Pancreas (tissue), 10 donors: ENCODE results near the gene ASB6. TPM values are rescaled to one million over a fixed set of nuclear protein-coding genes. Genes with fewer than 3 reads are reported as not detected.

Experiments
- ATAC-seq, 4 donors: fragments of 200-7000 bp; cut with Tn5 transposase; one replicate each; pipeline versions ENCODE4 v1.8.0 to v1.9.1; 2020; ENCODE audit warnings: mild to moderate bottlenecking in 4 of 4, moderate library complexity in 4 of 4
- DNase-seq, 6 donors: peaks; one replicate each; pipeline ENCODE4 v3.0.0-alpha.2; 2020
- FAIRE-seq: peaks from 2 replicates; lab custom pipeline; 2012; peaks lifted over from hg19 to GRCh38; lab: Jason Lieb, UNC
- H3K27ac ChIP-seq, 4 donors: fragments of 200-600 bp; sonication (generic); 1 replicate in 3 of 4; 2 replicates in 1 of 4; pipeline versions ENCODE4 v1.5.0 to v1.8.0; 2020
- H3K27me3 ChIP-seq, 4 donors: fragments of 200-600 bp; one replicate each; pipeline ENCODE4 v1.8.0; 2021
- H3K36me3 ChIP-seq, 3 donors: fragments of 200-600 bp; sonication (generic) in 1 of 3; one replicate each; pipeline versions ENCODE4 v1.5.0 to v1.8.0; 2020 to 2021
- H3K4me1 ChIP-seq, 3 donors: fragments of 200-600 bp; one replicate each; pipeline ENCODE4 v1.8.0; 2021
- H3K4me3 ChIP-seq, 4 donors: fragments of 200-600 bp; sonication (generic) in 2 of 4; one replicate each; pipeline versions ENCODE4 v1.5.0 to v1.8.0; 2020 to 2021
- H3K9me3 ChIP-seq, 4 donors: fragments of 200-600 bp; one replicate each; pipeline ENCODE4 v1.8.0; 2021
- CTCF ChIP-seq, 4 donors: fragments of 200-600 bp; sonication (generic) in 3 of 4; IDR thresholded peaks; one replicate each; pipeline versions ENCODE4 v1.5.0 to v1.8.0; 2021; ENCODE audit warnings: antibody characterized with exemption in 4 of 4
- WGBS, 2 donors: extraction: QIAGEN DNeasy Blood & Tissue Kit; methylation state at CpG; one replicate each; pipeline ENCODE4 v1.1.7; 2013; 5-methylcytosine and 5-hydroxymethylcytosine counted together
- intact Hi-C, 3 donors: fragments of 100-400 bp; cut with DNase I; formaldehyde crosslinking; loops; one replicate each; pipeline versions ENCODE4 v1.11.1 to v1.14.2; 2022
- polyA plus RNA-seq, 2 donors: library from polyadenylated mRNA; stranded (reverse); fragments of 200-250 nt; gene quantifications; one replicate each; pipeline ENCODE4 v1.2.3, GENCODE V29; 2013
- total RNA-seq, 6 donors: library from RNA; stranded (reverse); fragmentation: NEBNext Ultra II Directional in 4 of 6; extraction: Animal tissue kit (Norgen Biotek cat#: 25700) in 4 of 6; gene quantifications; one replicate each; pipeline versions ENCODE4 v1.2.1 to v1.2.4, GENCODE V29; 2021 to 2023
- donor health status: healthy with polysubstance abuse.
- donor health status: DM: no; HTN: no; CAD: no; lungs with moderate emphysema.
- donor health status: DM: no; HTN: no; CAD: no.
- donor health status: control.
- donor health status: control.
- donor health status: Bipolar disorder and iron deficiency.
- donor health status: DM: yes; HTN: yes; CAD: no.
- donor health status: DM: no; HTN: no; CAD: no.
- donor health status: DM: no; HTN: no; CAD: no.
- donor health status: DM: yes; HTN: yes; CAD: no.

ASB6 gene
- total and polyA plus RNA-seq, 8 donors: 6.3 to 23.7 (median 9.0) TPM

GRCh38 chr9:129650680-129651235, 8.8 kb upstream of the ASB6 start:
- ATAC-seq (no peak), DNase-seq (peak in 1 of 6 donors; percentile 41), FAIRE-seq (no peak)
- Histone ChIP-seq H3K4me3 (no peak overlapping the region), H3K27me3 (no peaks in the 10 kb centered on the region), H3K27ac (no peak overlapping the region), H3K9me3 (no peaks in the 10 kb centered on the region), H3K4me1 (no peaks in the 10 kb centered on the region), H3K36me3 (no peaks in the 10 kb centered on the region)
- 84 to 89% methylated on average over 10 of the region's 10 CpGs for WGBS, 2 donors
- no peak for TF ChIP-seq CTCF (IDR thresholded peaks at IDR 0.05)
- intact Hi-C loops: no loop called here

DNA sequence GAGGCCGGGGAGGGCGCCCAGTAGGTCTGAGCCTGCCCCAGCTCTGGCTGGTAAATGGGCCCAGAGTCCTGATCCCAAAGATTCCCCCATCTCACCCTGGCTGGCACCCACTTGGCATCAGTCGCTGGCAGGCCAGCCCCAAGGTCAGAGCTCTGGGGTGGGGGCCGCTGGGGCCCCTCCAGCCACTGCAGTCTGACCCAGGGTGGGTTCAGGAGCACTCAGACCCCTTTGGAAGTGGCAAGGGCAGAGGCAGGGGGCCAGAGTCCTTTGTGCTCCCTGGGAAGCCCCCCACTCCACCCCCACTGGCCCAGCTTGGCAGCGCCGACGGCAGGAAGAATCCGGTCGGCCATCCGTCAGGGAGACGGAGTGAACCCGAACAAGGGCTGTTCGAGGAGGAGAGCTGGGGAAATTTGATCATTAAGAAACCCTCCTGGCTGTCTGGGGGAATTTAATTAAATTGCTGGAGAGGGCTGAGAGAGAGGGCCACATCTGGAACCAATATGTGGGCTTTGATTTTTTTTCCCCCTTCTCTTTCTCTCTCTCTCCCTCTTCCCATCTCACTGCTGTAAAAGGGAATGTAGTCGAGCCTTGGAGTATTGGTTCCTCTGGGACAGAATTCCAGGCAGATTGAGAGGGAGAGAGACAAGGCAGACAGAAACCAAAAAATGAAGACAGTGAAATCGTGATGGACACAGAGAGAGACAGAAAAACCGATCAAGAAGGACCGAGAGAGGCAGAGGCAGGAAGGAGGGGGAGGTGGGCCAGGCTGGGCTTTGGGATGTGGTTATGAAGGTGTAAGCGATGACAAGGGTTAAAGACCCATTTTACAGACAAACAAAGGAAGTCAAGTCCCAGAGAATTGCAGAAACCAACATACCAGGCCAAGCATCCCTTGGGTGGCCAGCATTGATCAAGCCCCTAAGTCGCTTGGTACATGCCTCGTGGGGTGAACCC, 8.1 kb upstream of the ASB6 start:
- Histone ChIP-seq H3K27ac (no peak overlapping the region), H3K9me3 (no peaks in the 10 kb centered on the region), H3K36me3 (no peaks in the 10 kb centered on the region), H3K27me3 (no peaks in the 10 kb centered on the region), H3K4me1 (no peaks in the 10 kb centered on the region), H3K4me3 (no peak overlapping the region)
- ATAC-seq: no peak
- TF ChIP-seq CTCF (IDR thresholded peaks at IDR 0.05): no peak
- DNase-seq: no peak
- intact Hi-C loops: loop anchor here in 1 of 3 donors (5.0 kb wide), 1 partner anchor 132 kb away; no protein-coding TSS in a partner anchor
- FAIRE-seq: no peak
- 77 to 79% methylated on average over 20 of the region's 20 CpGs for WGBS, 2 donors

- 62 to 67% methylated on average over 10 of the region's 10 CpGs for WGBS, 2 donors
- Histone ChIP-seq H3K4me3 (no peak overlapping the region), H3K27me3 (no peaks in the 10 kb centered on the region), H3K9me3 (no peaks in the 10 kb centered on the region), H3K36me3 (no peaks in the 10 kb centered on the region), H3K4me1 (no peaks in the 10 kb centered on the region), H3K27ac (no peak overlapping the region)
- no peak for TF ChIP-seq CTCF (IDR thresholded peaks at IDR 0.05)
- no peak for DNase-seq
- intact Hi-C loops: loop anchor here in 1 of 3 donors (5.0 kb wide), 1 partner anchor 134 kb away; no protein-coding TSS in a partner anchor
- ATAC-seq: no peak
- FAIRE-seq: no peak
Observed at GRCh38 chr9:129648764-129649115, 6.8 kb upstream of the ASB6 start.

DNA sequence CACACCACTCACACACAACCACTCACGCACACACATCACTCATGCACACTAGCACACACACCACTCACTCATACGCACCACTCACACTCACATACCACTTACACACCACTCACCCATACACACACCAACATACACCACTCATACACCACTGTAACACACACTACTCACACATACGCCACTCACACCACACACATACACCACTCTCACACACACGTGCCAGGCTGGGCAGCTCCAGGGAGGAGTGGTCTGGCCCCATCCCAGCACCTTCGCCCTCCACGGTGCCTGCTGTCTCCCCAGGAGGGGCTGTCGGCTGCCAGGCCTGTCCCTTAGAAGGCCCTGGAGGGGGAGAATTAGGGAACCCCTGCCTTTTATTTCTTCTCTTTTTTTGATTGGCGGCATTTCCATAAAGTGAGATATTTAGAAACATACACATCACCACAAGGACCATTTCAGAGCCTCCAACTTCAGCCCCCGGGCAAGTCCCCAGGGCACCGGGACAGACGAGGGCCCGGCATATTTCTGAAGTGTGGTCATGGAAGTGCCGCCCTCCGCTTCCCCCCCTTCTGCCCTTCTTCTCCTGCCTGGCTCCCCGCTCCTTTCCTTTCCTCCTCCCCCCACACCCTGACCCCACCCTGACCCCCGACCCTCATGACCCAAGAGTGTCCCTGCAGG, 6.3 kb upstream of the ASB6 start:
- DNase-seq (no peak), FAIRE-seq (no peak), ATAC-seq (no peak)
- no peak for TF ChIP-seq CTCF (IDR thresholded peaks at IDR 0.05)
- H3K4me3 ChIP-seq: no peak overlapping the region
- H3K36me3 ChIP-seq: no peaks in the 10 kb centered on the region
- intact Hi-C loops: loop anchor here in 1 of 3 donors (5.0 kb wide), 1 partner anchor 134 kb away; no protein-coding TSS in a partner anchor
- no peaks in the 10 kb centered on the region for H3K27me3 ChIP-seq
- no peak overlapping the region for H3K27ac ChIP-seq
- WGBS, 2 donors: 74 to 78% methylated on average over 16 of the region's 16 CpGs
- no peaks in the 10 kb centered on the region for H3K4me1 ChIP-seq
- no peaks in the 10 kb centered on the region for H3K9me3 ChIP-seq
